PC-3 (cell line): ENCODE data around the gene ELAVL4. TPM values are rescaled to one million over a fixed set of nuclear protein-coding genes. Genes with fewer than 3 reads are reported as not detected.

Source experiments
- ATAC-seq: fragments of 200-7000 bp; cut with Tn5 transposase; 2 replicates; pipeline ENCODE4 v1.9.1; 2020; ENCODE audit warnings: mild to moderate bottlenecking, moderate library complexity
- BruUV-seq: library from RNA; stranded (reverse); fragments of 400-500 nt; replicated peaks from 2 replicates; lab custom pipeline; 2021; lab: Mats Ljungman, UMichigan
- CTCF ChIA-PET: fragments of 300-600 bp; sonication (Branson Sonifier 250); formaldehyde crosslinking; loops from one replicate; lab custom pipeline; 2022; ENCODE audit warnings: antibody characterized with exemption; lab: Charles Lee
- POLR2A ChIA-PET: fragments of 300-600 bp; sonication (Branson Sonifier 250); formaldehyde crosslinking; loops from one replicate; lab custom pipeline; 2022; ENCODE audit warnings: antibody characterized with exemption; ENCODE audit not compliant: unreplicated experiment; lab: Charles Lee
- DNase-seq: peaks from one replicate; pipeline ENCODE4 v3.0.0-alpha.2; 2015
- H2AFZ ChIP-seq: fragments of 300-600 bp; sonication (generic); 2 replicates; pipeline ENCODE4 v1.6.0; 2016; ENCODE audit warnings: antibody characterized with exemption, low read length
- H3F3A ChIP-seq: fragments of 300-600 bp; sonication (generic); one replicate; pipeline ENCODE4 v1.6.0; 2017; ENCODE audit warnings: antibody characterized with exemption, low read length, control low read depth, mild to moderate bottlenecking; ENCODE audit not compliant: unreplicated experiment
- H3K27ac ChIP-seq: fragments of 300-600 bp; sonication (generic); 2 replicates; pipeline ENCODE4 v1.5.1; 2016; ENCODE audit warnings: mild to moderate bottlenecking, low read length
- H3K27me3 ChIP-seq: fragments of 300-600 bp; sonication (generic); 2 replicates; pipeline ENCODE4 v1.6.1; 2016; ENCODE audit warnings: low read length, mixed read lengths
- H3K36me3 ChIP-seq: fragments of 300-600 bp; sonication (generic); 2 replicates; pipeline ENCODE4 v1.6.1; 2016; ENCODE audit warnings: low read depth, mixed run types, low read length, mixed read lengths
- H3K4me1 ChIP-seq: fragments of 300-600 bp; sonication (generic); 2 replicates; pipeline ENCODE4 v1.5.1; 2016; ENCODE audit warnings: low read length; ENCODE audit not compliant: insufficient read depth
- H3K4me2 ChIP-seq: fragments of 300-600 bp; sonication (generic); 2 replicates; pipeline ENCODE4 v1.6.0; 2016; ENCODE audit warnings: low read length
- H3K4me3 ChIP-seq: fragments of 300-600 bp; sonication (generic); 2 replicates; pipeline ENCODE4 v1.5.1; 2016; ENCODE audit warnings: mild to moderate bottlenecking, low read length, mixed read lengths
- H3K79me2 ChIP-seq: fragments of 300-600 bp; sonication (generic); 2 replicates; pipeline ENCODE4 v1.6.1; 2017; ENCODE audit warnings: low read length, mixed read lengths
- H3K9ac ChIP-seq: fragments of 300-600 bp; sonication (generic); 2 replicates; pipeline ENCODE4 v1.6.0; 2016; ENCODE audit warnings: mild to moderate bottlenecking, low read length
- H3K9me2 ChIP-seq: fragments of 300-600 bp; sonication (generic); replicated peaks from 2 replicates; pipeline ENCODE4 v1.6.1; 2016; ENCODE audit warnings: mixed run types, low read length, mixed read lengths
- H3K9me3 ChIP-seq: fragments of 300-600 bp; sonication (generic); 2 replicates; pipeline ENCODE4 v1.6.1; 2016; ENCODE audit warnings: low read length, mixed read lengths
- H4K20me1 ChIP-seq: fragments of 300-600 bp; sonication (generic); 2 replicates; pipeline ENCODE4 v1.6.1; 2016; ENCODE audit warnings: low read length, mixed read lengths
- CTCF ChIP-seq: fragments of 300-600 bp; sonication (generic); conservative IDR thresholded peaks from 2 replicates; pipeline ENCODE4 v1.5.1; 2017; ENCODE audit warnings: antibody characterized with exemption, low read depth, mild to moderate bottlenecking, low read length
- EZH2 ChIP-seq: fragments of 300-600 bp; sonication (generic); IDR thresholded peaks from one replicate; pipeline ENCODE4 v1.6.1; 2017; ENCODE audit warnings: antibody characterized with exemption, mild to moderate bottlenecking, low read length; ENCODE audit not compliant: unreplicated experiment
- EZH2phosphoT487 ChIP-seq: fragments of 300-600 bp; sonication (generic); IDR thresholded peaks from 2 replicates; pipeline ENCODE4 v1.6.1; 2018; ENCODE audit warnings: mild to moderate bottlenecking, antibody characterized with exemption, low read length, borderline replicate concordance
- intact Hi-C: fragments of 100-400 bp; cut with micrococcal nuclease; formaldehyde crosslinking; loops from 2 replicates; pipeline ENCODE4 v1.9.0; 2023
- total RNA-seq: library from RNA; depleted of rRNA; stranded (reverse); fragments of >200 nt; gene quantifications from 2 replicates; pipeline ENCODE4 v1.2.3, GENCODE V29; 2014; rRNA removed

The ELAVL4 gene
- total RNA-seq, 1 experiment from 2014 or later: not detected

- Histone ChIP-seq H3K4me1 (peaks cover 28% of the 10 kb centered on the region), H3K27ac (peak overlapping the region; percentile 64), H3K9ac (no peak overlapping the region; the same call in 1 of the 2 replicates), H2AFZ (no peak overlapping the region), H3F3A (no peaks in the 10 kb centered on the region), H3K4me3 (no peak overlapping the region), H3K36me3 (no peaks in the 10 kb centered on the region), H3K9me3 (no peaks in the 10 kb centered on the region), H4K20me1 (no peaks in the 10 kb centered on the region), H3K4me2 (peak overlapping the region; percentile 41), H3K79me2 (no peaks in the 10 kb centered on the region), H3K27me3 (no peaks in the 10 kb centered on the region), H3K9me2 (no peaks in the 10 kb centered on the region)
- CTCF ChIA-PET: no interaction called here
- peak; percentile 58 for DNase-seq
- intact Hi-C loops: no loop called here
- BruUV-seq: no TSS peak
- POLR2A ChIA-PET: no interaction called here
- ATAC-seq: peak; percentile 77
- TF ChIP-seq EZH2phosphoT487 (no peak), CTCF (no peak), EZH2 (no peak)
Observed at GRCh38 chr1:50246869-50247268, 138.1 kb downstream of the ELAVL4 start.

- Histone ChIP-seq H2AFZ (no peak overlapping the region), H4K20me1 (no peaks in the 10 kb centered on the region), H3K79me2 (no peaks in the 10 kb centered on the region), H3K4me3 (no peak overlapping the region), H3K9me3 (no peaks in the 10 kb centered on the region), H3K4me1 (peaks cover 13% of the 10 kb centered on the region; the same call in 1 of the 2 replicates), H3F3A (no peaks in the 10 kb centered on the region), H3K36me3 (no peaks in the 10 kb centered on the region), H3K27me3 (no peaks in the 10 kb centered on the region), H3K27ac (no peak overlapping the region), H3K9ac (no peak overlapping the region), H3K9me2 (no peaks in the 10 kb centered on the region), H3K4me2 (no peak overlapping the region)
- peak; percentile 7 for DNase-seq
- no peak for ATAC-seq
- TF ChIP-seq EZH2: no peak
- no peak for TF ChIP-seq EZH2phosphoT487
- TF ChIP-seq CTCF: no peak
- POLR2A ChIA-PET: no interaction called here
- BruUV-seq: no TSS peak
- CTCF ChIA-PET: no interaction called here
- intact Hi-C loops: no loop called here
Observed at GRCh38 chr1:50251702-50252101, 143.0 kb downstream of the ELAVL4 start.

DNA sequence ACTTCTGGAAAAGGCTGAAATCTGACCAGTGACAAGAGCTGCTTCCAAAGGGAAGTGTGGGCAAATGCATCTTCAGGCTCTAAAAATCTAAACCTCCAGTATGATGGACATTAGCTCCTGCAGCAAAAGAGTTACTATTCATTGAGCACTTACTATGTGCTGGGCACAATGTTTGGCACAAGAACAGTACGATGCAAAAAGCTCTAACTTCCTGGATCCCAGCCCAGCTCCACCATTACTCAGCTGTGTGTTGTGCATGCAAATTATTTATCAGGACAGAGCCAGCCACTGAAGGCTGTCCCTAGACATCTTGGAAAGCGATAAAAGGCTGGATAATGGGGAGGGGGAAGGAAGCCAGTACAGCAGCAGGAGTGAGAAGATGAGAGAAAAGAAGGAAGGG, 143.5 kb downstream of the ELAVL4 start:
- Histone ChIP-seq H3K9me3 (no peaks in the 10 kb centered on the region), H3K4me1 (peaks cover 10% of the 10 kb centered on the region), H3K27ac (no peak overlapping the region), H3K4me2 (no peak overlapping the region), H3K36me3 (no peaks in the 10 kb centered on the region), H3K4me3 (no peak overlapping the region), H4K20me1 (no peaks in the 10 kb centered on the region), H3F3A (no peaks in the 10 kb centered on the region), H3K9me2 (no peaks in the 10 kb centered on the region), H2AFZ (no peak overlapping the region), H3K27me3 (no peaks in the 10 kb centered on the region), H3K79me2 (no peaks in the 10 kb centered on the region), H3K9ac (no peak overlapping the region)
- DNase-seq (no peak), ATAC-seq (no peak)
- intact Hi-C loops: no loop called here
- BruUV-seq: no TSS peak
- ChIA-PET POLR2A (no interaction called here), CTCF (no interaction called here)
- TF ChIP-seq EZH2phosphoT487: no peak
- TF ChIP-seq CTCF: no peak
- no peak for TF ChIP-seq EZH2

Other genes starting within 250 kb of the ELAVL4 start
- 0.33 and 2.8 TPM in 2 replicates for gene AGBL4, start 85.0 kb upstream of the ELAVL4 start, total RNA-seq